Activated CD8-positive, alpha-beta memory T cell treated with anti-CD3 and anti-CD28 coated beads, Interleukin-2, amount 50 U/mL, for 1 hour (primary cell): ENCODE data around the gene VCP.
A peak's percentile ranks its signal among the peaks of the same experiment; 100 is the strongest.

ENCODE experiments used
- DNase-seq: peaks from one replicate; pipeline ENCODE4 v3.0.0-alpha.2; 2020; ENCODE audit errors: extremely low read depth

Gene VCP

GRCh38 chr9:35072461-35073278 lies at the start of gene VCP:
Gene VCP, minus strand, starts transcription at chr9:35072625. Its CDS starts 272 bp downstream, at chr9:35072353.
- DNase-seq: peak; percentile 95

- DNase-seq: peak; percentile 84
Measured at GRCh38 chr9:35116898-35117551, 44.6 kb upstream of the VCP start.

GRCh38 chr9:35116539-35116897 lies 44.1 kb upstream of the VCP start:
- no peak for DNase-seq

GRCh38 chr9:35115680-35116538 lies 43.5 kb upstream of the VCP start, which contains the start of gene ATOSB:
Gene ATOSB, minus strand, starts transcription at chr9:35115862. Its CDS starts 7,588 bp downstream, at chr9:35108274.
- peak; percentile 80 for DNase-seq

GRCh38 chr9:35114840-35115628 lies 42.6 kb upstream of the VCP start:
- no peak for DNase-seq

GRCh38 chr9:35114113-35114839 lies 41.9 kb upstream of the VCP start:
- DNase-seq: peak; percentile 46

- DNase-seq: no peak
Measured at GRCh38 chr9:35112257-35113020, 40.0 kb upstream of the VCP start.

- DNase-seq: peak; percentile 93
Measured at GRCh38 chr9:35111001-35111933, 38.8 kb upstream of the VCP start.

GRCh38 chr9:35110327-35110761 lies 37.9 kb upstream of the VCP start:
- no peak for DNase-seq

- no peak for DNase-seq
Measured at GRCh38 chr9:35108946-35109575, 36.6 kb upstream of the VCP start.

GRCh38 chr9:35108461-35108860 lies 36.0 kb upstream of the VCP start:
- DNase-seq: no peak

GRCh38 chr9:35107297-35108290 lies 35.2 kb upstream of the VCP start:
- DNase-seq: no peak

GRCh38 chr9:35106343-35106730 lies 33.9 kb upstream of the VCP start:
- DNase-seq: no peak

- no peak for DNase-seq
Measured at GRCh38 chr9:35105571-35106342, 33.3 kb upstream of the VCP start.

- no peak for DNase-seq
Measured at GRCh38 chr9:35105126-35105525, 32.7 kb upstream of the VCP start.

GRCh38 chr9:35104586-35104985 lies 32.2 kb upstream of the VCP start:
- DNase-seq: no peak
